Measurements from ENCODE around the gene MAP3K21. TPM values are rescaled to one million over a fixed set of nuclear protein-coding genes. Genes with fewer than 3 reads are reported as not detected.

The MAP3K21 gene
- polyA plus RNA-seq (ENCODE audit: insufficient read length in 4 of 4): 10 to 100 TPM in 3 of 4 donors, 1 to 10 TPM in 1; 2.6 to 33.8 (median 27.5) TPM

DNA sequence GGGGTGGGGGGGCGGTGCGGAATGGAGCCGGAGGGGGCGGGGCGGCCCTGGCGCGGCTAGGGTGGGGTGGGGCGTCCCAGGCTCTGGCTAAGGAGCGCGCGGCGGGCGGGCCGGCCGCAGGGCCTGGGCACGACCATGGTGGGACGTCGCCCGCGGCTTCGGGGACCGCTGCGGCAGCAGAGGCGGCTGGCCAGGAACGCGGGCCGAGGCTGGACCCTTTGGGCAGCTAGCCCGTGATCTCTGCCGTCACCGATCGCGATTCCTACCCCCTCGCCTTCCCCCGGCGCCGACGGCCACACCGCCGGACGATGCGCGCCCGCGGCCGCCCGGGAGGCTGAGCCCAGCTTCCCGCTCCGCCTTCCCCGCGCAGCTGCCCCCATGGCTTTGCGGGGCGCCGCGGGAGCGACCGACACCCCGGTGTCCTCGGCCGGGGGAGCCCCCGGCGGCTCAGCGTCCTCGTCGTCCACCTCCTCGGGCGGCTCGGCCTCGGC lies at the start of gene MAP3K21:
Gene MAP3K21 (plus strand): TSS at position 74 of the 491 bp plus-strand sequence. CDS start 305 bp downstream, at position 379.
- peak in 1 of 4 donors; percentile 28 for DNase-seq (ENCODE audit: low read depth in 4 of 4, low spot score in 3 of 4)

DNA sequence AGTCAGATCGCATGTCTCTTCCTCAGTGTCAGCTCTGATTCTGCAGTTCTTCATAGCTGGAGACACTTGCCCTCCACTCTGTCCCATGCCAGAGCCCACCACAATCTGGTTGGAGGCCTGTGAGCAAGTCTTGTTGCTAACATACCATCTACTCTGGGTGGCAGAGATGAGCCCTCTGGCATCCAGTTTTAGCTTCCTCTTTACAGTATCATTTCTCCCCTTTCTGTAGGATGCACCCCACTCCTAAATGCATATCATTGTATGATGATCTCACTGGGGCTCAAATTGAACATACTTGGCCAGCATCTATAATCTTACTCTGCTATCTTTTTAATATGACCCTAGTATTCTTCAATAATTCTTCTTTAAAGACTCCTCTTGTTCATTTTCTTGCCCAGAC lies 48.9 kb upstream of the MAP3K21 start:
- no peak for DNase-seq (ENCODE audit: low read depth in 4 of 4, low spot score in 3 of 4)

DNA sequence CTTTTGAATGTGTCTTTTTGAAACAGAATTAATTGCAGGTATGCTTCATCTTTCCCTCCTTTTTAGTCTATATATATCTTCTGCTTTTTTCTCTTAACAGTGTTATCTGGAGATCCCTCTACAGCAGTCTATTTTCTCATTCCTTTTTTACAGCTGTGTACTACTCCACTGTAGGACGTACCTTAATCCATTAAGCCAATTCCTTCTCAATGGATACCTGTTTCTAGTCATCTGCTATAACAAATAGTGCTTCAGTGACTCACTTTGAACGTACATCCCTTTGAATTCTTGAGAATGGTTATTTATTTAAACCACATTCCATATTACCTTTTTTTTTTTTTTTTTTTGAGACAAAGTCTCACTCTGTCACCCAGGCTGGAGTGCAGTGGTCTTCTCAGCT lies 47.6 kb upstream of the MAP3K21 start:
- no peak for DNase-seq (ENCODE audit: low read depth in 4 of 4, low spot score in 3 of 4)

DNA sequence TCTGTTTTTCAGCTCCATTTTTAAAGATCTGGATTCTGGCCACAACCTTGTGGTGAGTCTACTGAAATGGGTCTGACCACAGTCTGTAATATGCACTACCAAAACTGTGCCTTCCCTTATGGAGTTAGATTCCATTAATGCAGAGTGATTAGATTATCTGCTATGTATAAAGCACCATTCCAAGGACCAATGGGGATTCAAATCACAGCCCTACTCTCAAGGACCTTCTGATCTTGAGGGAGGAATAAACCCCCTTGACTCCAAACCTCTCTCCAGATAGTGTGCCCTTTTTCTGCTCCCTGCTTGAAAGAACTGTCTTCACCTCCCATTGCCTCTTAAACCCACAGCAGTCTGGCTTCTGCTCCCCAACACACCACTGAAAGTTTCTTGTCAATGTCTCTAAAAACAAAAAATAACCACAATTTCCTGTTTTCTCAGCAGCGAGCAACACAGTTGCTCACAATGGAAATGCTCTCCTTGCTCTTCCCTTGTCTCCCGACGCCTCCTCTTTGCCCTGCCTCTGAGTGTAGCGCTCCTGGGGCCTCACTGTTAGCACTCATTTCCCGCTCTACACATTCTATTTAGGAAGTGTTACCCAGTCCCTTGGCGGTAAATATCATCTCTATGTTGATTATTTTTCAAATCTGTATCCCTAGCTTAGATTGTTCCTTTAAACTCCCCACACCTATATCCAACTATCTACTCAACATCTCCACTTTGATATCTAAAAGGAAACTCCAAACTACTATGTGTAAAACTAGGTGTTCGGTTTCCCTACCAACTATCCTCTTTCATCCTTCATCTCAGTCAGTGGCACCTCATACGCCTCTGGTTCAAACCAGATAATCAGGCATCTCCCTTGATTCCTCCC lies 45.6 kb upstream of the MAP3K21 start:
- no peak for DNase-seq (ENCODE audit: low read depth in 4 of 4, low spot score in 3 of 4)

DNA sequence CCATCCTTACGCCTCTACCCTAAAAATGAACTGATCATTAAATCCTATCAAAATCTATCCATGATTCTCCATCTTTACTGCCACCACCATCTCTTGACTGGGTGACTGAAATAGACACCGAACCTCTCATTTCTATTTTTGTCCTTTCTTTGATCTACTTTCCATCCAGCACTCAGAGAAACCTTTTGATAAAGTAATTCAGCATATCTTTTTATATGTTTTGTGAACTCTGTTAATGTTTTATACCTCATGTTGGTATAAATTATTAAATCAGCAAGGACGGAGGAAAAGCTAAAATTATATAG lies 45.0 kb upstream of the MAP3K21 start:
- DNase-seq (ENCODE audit: low read depth in 4 of 4, low spot score in 3 of 4): no peak

DNA sequence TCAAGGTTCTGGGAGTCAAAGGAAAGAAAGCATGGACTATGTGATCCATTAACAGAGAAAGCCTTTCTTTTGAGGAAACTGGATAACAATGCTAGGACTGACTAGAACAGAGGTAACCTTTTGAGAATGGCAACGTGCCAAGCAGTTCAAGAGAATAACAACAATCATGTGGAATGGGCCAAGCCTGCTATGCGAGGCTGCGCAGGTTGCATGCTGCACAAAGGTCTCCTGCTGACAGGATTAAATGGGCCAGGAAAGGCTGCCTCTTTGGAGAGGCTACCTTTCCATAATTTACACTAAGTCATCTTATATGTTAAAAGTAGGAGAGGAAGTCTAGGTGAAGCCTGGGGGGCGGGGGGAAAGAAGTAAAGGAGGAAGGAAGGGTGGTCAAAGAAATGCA lies 37.8 kb upstream of the MAP3K21 start:
- no peak for DNase-seq (ENCODE audit: low read depth in 4 of 4, low spot score in 3 of 4)

DNA sequence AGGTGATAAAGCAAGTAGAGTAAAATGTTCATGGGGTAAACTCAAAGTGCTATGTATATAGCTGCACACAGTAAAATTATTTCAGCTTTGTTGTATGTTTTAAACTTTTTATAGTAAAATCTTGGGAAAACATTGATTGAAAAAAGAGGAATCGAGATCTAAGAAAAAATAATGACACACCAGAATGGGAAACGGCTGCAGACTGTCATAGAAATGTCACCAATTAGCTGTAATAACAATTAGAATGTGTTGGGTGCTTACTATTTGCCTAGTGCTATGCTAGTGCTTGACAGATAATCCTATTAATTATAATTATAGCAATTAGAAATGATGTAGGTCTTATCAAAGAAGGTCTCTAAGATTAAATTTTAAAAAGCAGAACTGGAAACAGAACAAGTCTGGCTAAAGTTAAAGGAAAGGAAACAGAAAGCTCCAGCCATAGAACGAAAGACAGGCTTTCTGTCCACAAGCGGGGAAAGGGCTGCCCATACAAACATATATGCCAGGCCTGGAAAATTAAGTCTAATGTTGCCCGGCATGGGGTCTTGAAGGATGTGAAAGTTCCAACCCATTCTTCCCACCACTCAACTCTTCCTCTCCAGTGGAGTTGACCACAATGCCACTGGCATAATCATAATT lies 37.0 kb upstream of the MAP3K21 start:
- no peak for DNase-seq (ENCODE audit: low read depth in 4 of 4, low spot score in 3 of 4)

DNA sequence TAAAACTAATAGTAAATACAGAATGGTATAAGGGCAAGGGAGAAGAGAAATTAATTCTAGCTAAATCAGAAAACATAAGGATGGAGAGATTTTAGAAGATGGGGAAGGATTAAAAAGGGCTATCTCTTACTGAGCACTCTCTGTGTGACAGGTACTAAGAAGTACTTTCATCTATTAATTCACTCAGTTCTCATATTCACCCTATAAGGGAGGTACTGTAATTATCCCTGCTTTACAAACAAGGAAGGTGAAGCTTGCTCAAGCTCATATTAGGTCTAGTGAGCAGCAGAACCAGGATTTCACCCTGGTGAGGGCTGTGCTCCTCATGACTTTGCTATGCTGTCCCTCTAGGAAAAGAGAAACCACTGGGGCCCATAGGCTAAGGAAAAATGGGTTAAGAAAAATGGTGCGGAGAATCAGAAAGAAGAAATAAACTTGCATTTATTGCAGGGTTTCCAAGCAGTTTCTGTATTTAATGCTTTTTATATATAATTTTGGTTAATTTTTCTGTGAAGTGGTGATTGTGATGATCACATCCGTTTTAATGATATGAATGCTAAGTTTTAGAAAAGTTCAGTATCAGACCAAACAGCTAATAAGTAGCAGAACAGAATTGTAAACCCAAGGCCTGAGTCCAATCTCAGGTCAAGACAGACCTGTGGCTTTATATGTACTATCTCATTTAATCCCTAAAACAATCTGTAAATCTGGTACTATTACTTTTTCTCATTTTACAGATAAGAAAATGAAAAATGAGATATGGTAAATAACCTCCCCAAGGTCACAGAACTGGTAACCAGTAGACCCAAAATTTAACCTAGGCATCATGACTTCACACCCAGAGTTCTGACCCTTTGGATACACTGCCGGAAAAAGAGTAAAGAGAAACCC lies 33.7 kb upstream of the MAP3K21 start:
- DNase-seq (ENCODE audit: low read depth in 4 of 4, low spot score in 3 of 4): no peak

DNA sequence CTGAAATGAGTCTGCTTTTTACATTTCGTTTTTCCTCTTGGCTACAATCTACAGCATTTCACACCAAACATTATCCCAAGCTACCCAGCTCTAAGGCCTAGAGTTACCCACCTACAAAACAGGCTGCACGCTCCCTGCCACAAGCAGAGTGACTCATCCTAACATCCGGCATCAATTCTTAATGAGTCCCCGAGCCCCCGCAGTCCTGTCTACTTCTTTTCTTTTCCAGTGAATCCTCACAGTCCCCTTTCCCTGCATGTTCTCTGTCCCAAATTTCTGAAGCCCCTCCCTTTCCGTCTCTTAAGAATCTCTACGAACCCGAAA lies 32.6 kb upstream of the MAP3K21 start:
- peak in 1 of 4 donors; percentile 2 for DNase-seq (ENCODE audit: low read depth in 4 of 4, low spot score in 3 of 4)

DNA sequence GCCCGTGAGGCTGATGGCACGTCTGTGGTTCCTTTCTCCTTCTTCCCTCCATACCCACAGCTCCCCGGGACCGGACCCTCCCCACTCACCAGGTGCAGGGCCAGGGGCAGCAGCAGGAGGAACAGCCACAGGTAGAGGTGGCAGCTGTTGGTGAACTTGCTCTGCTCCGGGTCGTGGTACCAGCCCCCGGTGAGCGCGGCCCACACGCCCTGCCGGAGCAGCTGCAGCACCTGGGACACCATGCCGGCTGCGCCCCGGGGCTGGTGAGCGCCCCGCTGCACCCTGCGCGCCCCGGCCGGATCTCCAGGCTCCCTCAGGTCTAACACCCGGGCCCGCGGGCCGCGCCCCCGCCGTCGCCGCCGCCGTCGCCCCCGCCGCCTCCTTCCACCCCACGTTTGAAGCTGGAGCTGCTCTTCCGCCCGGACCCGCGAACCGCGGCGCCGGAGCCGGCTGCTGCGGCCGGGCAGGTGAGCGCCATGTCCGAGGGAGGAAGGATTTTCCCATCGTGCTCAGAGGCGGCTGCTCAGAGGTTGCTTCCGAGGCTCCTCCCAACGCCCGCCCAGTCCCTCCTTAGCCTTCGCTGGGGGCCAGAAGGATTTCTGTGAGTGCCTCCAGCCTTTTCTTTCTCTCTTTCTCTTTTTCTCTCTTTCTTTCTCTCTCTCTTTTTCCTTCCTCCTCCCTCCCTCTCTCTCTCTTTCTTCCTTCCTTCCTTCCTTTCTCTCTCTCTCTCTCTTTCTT lies 32.1 kb upstream of the MAP3K21 start, which contains the start of gene PCNX2:
Gene PCNX2 (minus strand): TSS at position 489 of the 738 bp plus-strand sequence. CDS start 247 bp downstream, at position 242.
- peak in 2 of 4 donors; percentile 6 to 52 for DNase-seq (ENCODE audit: low read depth in 4 of 4, low spot score in 3 of 4)

DNA sequence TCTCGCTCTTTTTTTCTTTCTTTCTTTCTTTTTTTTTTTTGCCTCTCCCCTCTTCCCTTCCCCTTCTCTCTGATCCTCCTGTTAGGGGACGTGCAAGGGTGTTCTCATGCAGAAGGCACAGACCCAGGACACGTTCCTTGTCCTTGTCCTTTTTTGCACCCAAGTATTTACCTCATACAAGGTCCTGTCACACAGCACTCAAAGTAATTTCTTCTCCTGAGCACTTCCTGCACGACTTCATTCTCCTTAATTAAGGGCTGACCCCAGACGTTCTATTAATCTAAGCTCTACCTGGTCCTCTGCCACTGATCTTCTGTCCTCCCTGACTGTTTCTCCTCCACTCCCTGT lies 31.6 kb upstream of the MAP3K21 start:
- DNase-seq (ENCODE audit: low read depth in 4 of 4, low spot score in 3 of 4): no peak

DNA sequence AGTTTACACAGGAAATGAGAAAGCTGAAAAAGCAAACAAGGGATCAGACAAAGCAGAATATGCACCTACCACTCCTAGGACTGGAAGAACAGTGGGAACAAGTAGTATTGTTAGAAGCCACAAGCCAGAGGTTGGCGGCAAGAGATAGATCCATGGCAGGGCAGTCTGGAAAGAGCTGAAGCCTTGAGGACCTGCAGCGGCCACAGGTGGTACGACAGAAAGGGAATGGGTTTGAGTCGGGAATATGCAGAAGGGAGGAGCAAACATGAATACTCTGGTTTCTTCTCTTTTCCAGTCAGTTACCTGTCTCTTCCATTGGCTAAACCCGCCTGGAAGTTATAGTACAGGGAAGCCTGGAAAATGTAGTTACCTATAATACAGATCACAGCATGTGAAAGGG lies 28.1 kb upstream of the MAP3K21 start:
- DNase-seq (ENCODE audit: low read depth in 4 of 4, low spot score in 3 of 4): no peak

DNA sequence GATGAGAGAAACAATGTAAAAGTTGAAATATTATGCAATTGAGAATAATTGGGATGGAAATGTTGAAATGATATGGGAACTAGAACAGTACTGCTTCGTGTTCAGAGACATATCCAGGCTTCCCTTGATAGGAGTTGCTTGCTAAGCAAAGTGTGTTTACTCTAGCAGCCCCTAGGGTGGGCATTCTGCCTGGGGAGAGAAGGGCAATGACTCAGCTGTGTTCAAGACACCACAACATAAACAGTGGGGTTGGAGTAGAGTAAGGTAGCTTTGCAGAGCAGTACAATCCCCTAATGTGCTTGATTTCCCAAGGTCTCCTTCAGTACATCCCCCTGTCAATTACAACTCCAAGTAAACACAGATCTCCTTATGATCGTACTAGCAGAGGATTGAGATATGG lies 27.2 kb upstream of the MAP3K21 start:
- DNase-seq (ENCODE audit: low read depth in 4 of 4, low spot score in 3 of 4): no peak

DNA sequence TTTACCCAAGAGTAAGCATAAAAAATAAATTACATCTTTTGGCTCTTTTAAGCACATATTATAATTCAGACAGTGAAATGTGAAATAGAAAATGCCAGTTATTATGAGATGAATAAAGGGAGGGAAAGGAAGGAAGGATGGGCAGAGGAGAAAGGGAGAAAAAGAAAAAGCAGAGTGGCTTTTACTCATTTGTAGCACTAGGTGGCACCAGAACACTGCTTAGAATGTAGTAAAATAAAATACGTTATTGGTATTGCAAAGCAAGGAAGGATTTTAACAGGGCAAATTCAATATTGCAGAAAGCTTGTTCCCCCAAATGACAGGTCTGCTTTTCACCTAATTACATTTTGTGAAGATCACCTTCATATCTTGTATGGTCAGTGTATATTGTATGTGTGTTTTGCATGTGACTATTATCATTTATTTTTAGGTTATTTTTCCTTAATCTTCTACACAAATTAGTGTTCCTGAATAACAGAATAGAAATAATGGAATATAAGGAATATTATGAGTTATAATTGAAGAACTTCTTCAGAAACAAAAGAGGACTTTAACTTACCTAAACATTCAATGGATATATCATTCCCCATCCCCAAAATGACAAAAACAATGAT lies 22.9 kb upstream of the MAP3K21 start:
- no peak for DNase-seq (ENCODE audit: low read depth in 4 of 4, low spot score in 3 of 4)

DNA sequence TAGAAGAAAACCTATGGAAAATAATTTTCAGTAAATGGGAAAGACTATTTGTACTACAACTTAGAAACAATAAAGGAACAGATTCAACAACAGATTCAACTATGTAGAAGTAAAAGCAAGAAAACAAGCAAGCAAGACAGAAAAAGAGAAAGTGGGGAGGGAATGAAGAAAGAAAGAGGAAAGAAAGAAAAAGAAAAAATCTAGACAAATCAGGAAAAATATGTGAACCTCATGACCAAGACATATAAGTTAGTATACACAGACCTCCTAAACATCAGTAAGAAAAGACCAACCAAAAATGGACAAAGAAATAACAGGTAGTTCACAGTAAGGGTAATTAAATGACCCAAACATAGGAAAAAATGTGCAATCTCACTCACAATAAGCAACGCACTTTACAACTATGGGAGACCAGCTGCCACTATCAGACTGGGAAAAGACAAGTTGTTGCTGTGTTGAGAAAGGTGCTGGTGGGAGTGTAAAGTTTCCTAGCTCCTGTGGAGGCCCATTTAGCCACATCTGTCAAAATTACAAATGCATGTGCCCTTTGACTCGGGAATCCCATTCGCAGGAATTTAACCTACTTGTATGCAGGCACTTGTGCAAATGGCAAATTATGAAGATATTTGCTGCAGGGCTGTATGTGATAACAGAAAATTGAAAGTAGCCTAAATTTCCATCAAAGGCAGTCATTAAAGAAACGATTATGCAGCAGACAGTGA lies 13.9 kb upstream of the MAP3K21 start:
- no peak for DNase-seq (ENCODE audit: low read depth in 4 of 4, low spot score in 3 of 4)

DNA sequence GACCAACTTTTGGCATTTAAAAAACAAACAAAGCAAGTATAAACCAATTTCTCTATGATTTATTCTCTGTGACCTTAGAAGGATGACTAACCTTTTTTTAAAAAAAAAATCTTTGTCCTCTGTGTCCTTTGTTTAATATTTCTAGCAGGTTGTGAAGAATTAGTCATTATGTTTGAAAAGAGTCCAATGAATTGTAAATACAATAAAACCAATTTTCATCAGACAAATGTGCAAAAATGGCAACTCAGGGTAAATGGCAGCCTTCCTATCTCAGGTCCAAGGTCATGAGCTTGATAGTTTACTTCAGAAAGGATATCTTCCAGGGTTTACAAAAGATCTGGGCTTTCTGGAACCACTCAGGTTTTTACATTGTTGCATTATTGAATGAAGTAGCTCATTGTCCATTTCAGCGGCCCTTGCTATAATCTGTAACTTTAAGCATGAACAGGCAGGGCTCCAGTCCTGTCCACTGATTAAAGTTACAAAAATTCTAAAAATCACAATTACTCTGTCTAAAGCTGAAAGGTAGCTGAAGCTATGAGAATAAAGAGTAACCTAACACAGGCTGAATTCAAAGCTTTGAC lies 11.7 kb upstream of the MAP3K21 start:
- DNase-seq (ENCODE audit: low read depth in 4 of 4, low spot score in 3 of 4): no peak

DNA sequence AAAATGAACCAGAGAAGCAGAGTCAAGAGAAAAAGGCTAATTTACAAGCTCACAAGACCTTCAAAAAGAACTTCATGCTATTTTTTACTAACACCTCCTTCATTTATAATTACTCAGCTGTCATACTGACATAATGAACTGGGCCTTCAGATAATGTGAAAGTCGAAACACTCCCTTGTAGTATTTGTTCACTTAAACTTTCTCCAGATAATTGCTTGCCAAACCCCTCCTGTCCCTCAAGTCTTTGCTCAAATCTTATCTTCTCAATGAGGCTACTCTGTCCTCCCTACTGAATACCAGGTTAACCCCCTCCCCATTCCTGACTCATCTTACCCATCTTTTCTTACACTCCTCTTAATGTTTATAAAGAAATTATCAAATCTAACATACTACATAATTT lies 11.1 kb upstream of the MAP3K21 start:
- no peak for DNase-seq (ENCODE audit: low read depth in 4 of 4, low spot score in 3 of 4)

DNA sequence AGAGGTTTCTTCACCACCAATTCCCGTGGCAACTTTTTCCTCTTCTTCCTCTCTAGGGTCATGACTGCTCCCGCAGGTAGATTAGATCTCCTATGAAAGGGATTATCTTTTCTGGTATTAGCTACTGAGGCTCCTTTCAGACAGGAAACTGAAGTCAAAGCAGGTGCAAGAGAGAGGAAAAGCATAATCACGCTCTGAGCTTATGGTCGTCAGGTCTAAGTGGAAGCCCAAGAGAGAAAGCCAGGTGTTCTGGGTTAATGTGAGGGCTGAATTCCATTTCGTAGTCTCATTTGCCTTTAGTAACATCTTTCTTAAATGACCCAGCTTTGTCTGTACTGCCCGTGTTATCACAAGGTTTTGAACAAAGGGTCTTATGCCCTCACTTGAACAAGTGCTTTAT lies 8.3 kb upstream of the MAP3K21 start:
- DNase-seq (ENCODE audit: low read depth in 4 of 4, low spot score in 3 of 4): no peak

DNA sequence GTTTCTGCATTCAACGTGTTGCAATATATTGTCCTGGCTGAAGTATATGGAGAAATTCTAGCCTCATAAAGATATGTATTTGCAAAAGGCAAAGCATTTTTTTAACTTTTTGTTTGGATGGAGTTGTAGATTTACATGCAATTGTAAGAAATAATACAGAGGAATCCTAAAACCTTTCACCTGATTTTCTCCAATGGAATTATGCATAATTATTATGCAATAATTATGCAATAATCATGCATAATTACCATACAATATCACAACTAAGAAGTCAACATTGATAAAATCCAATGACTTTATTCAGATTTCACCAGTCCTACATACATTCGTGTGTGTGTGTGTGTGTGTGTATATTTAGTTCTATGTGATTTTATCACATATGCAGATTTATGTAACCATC lies 7.5 kb upstream of the MAP3K21 start:
- no peak for DNase-seq (ENCODE audit: low read depth in 4 of 4, low spot score in 3 of 4)
